Activated CD4-positive, alpha-beta T cell treated with anti-CD3 and anti-CD28 coated beads for 36 hours (primary cell): ENCODE results near the gene CIDEC. TPM values are rescaled to one million over a fixed set of nuclear protein-coding genes. Genes with fewer than 3 reads are reported as not detected.

Experiments used
- ATAC-seq: fragments of 200-7000 bp; cut with Tn5 transposase; one replicate; pipeline ENCODE4 v1.10.0; 2021; ENCODE audit warnings: mild to moderate bottlenecking, moderate library complexity
- CTCF ChIA-PET: fragments of 350-600 bp; sonication (Branson Sonifier 250); formaldehyde crosslinking; loops from one replicate; lab custom pipeline; 2021; ENCODE audit warnings: antibody characterized with exemption; lab: Charles Lee
- POLR2A ChIA-PET: fragments of 350-600 bp; sonication (Branson Sonifier 250); formaldehyde crosslinking; loops from one replicate; lab custom pipeline; 2021; ENCODE audit warnings: antibody characterized with exemption, inconsistent platforms; lab: Charles Lee
- DNase-seq: peaks from one replicate; pipeline ENCODE4 v3.0.0-alpha.2; 2020
- H3K27ac Mint-ChIP-seq: one replicate; pipeline ENCODE4 v1.8.0; 2021; ENCODE audit warnings: mixed read lengths
- H3K27me3 Mint-ChIP-seq: one replicate; pipeline ENCODE4 v1.8.0; 2021; ENCODE audit warnings: mixed read lengths
- H3K36me3 Mint-ChIP-seq: one replicate; pipeline ENCODE4 v1.8.0; 2021; ENCODE audit warnings: low read depth, mixed read lengths
- H3K4me1 Mint-ChIP-seq: one replicate; pipeline ENCODE4 v1.8.0; 2021; ENCODE audit warnings: mixed read lengths
- H3K4me3 Mint-ChIP-seq: one replicate; pipeline ENCODE4 v1.8.0; 2021; ENCODE audit warnings: mild to moderate bottlenecking, moderate library complexity, mixed read lengths
- H3K9me3 Mint-ChIP-seq: one replicate; pipeline ENCODE4 v1.8.0; 2021; ENCODE audit warnings: low read depth, mixed read lengths
- intact Hi-C, 2 experiments: fragments of 100-400 bp; cut with DNase I in 1 of 2; cut with micrococcal nuclease in 1 of 2; formaldehyde crosslinking; loops; one replicate each; pipeline versions ENCODE4 v1.14.2 to v1.15.1; 2022 to 2024; cut with DNase I, micrococcal nuclease
- total RNA-seq, 2 experiments: library from RNA; stranded (reverse); gene quantifications; one replicate each; pipeline ENCODE4 v1.2.3, GENCODE V29; 2021

Gene CIDEC
- total RNA-seq, 2 experiments from 2014 or later = not detected

DNA sequence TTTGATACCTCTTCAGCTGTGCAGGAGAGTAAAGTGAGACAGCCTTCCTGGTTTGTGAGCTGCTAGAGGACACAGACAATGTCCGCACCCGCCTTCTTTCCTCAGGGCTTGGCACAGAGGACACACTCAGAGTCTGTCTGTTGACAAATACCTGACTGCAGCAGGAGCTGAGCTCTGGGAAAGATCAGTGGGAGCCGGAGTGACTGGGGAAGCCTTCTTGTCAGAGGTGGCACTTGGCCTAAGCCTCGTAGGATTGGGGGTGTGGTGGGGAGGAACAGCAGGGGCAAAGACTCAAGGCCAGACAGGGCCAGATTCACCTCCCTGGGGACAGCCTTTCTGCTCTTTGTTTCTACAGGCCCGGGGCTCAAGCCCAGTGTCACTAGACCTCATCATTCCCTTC lies 33.5 kb upstream of the CIDEC start:
- intact Hi-C loops = no loop called here
- CTCF ChIA-PET = interaction anchor here (0.6 to 5.4 kb wide), 8 partner anchors 10 to 120 kb away, joined by 3 to 32 read pairs (median 3); partner anchors contain the start of genes ARPC4 and CRELD1
- DNase-seq = no peak
- no peak for ATAC-seq
- POLR2A ChIA-PET = interaction anchor here (0.7 to 1.5 kb wide), 2 partner anchors 18 to 33 kb away, joined by 3 read pairs; no protein-coding TSS in a partner anchor
- Mint-ChIP-seq H3K27me3 (peaks cover 5% of the 10 kb centered on the region), H3K4me3 (no peak overlapping the region), H3K36me3 (no peaks in the 10 kb centered on the region), H3K4me1 (peaks cover 30% of the 10 kb centered on the region), H3K27ac (no peak overlapping the region), H3K9me3 (no peaks in the 10 kb centered on the region)

DNA sequence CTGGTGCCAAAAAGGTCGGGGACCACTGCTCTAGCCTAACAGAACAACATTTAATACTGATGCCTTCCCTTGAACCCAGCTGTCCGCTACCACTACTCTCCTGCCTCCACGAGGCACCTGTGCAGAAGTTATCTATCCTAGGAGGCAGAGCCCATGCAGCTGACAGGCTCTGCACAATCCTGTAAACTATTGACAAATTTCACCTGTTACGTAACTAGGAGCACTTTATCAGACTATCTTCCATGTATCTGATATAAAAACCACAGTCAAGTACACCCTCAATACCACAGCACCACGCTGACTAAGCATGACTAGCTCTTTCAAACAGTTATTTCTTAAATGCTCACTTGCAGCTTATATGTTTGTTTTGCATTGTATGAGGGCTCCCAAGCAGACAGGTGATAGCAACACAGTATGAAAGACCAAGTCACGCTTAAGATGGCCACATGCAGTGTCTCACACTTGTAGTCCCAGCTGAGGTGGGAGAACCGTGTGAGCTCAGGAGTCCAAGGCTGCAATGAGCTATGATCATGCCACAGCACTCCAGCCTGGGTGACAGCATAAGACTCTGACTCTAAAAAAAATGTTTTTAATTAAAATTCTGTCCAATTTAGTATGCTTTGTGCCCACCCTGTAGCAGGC lies 32.4 kb upstream of the CIDEC start:
- peak; percentile 10 for ATAC-seq
- intact Hi-C loops = no loop called here
- Mint-ChIP-seq H3K4me3 (no peak overlapping the region), H3K4me1 (peaks cover 30% of the 10 kb centered on the region), H3K27ac (peak overlapping the region; percentile 14), H3K9me3 (no peaks in the 10 kb centered on the region), H3K36me3 (no peaks in the 10 kb centered on the region), H3K27me3 (peaks cover 5% of the 10 kb centered on the region)
- CTCF ChIA-PET = interaction anchor here (1.0 to 5.4 kb wide), 6 partner anchors 11 to 119 kb away, joined by 3 to 32 read pairs (median 5); partner anchors contain the start of genes ARPC4 and CRELD1
- peak; percentile 42 for DNase-seq
- POLR2A ChIA-PET = interaction anchor here (1.0 to 1.5 kb wide), 3 partner anchors 19 to 37 kb away, joined by 3 to 4 read pairs (median 4); partner anchors contain the start of gene JAGN1

DNA sequence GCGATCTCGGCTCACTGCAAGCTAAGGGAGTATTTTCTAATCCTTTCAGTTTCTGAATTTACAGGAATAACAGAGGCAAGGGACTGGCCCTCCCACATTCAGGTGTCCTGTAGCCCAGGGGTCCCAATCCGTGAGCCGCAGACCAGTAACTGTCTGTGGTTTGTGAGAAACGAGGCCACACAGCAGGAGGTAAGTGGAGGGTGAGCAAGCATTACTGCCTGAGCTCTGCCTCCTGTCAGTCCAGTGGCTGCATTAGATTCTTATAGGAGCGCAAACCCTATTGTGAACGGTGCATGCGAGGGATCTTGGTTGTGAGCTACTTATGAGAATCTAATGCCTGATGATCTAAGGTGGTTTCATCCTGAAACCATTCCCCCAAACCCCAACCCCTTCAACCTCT lies 31.8 kb upstream of the CIDEC start:
- intact Hi-C loops = no loop called here
- CTCF ChIA-PET = interaction anchor here (1.1 to 5.4 kb wide), 3 partner anchors 10 to 20 kb away, joined by 3 to 32 read pairs (median 5); partner anchors contain the start of gene CRELD1
- Mint-ChIP-seq H3K27me3 (peaks cover 5% of the 10 kb centered on the region), H3K36me3 (no peaks in the 10 kb centered on the region), H3K4me1 (peaks cover 29% of the 10 kb centered on the region), H3K4me3 (no peak overlapping the region), H3K27ac (no peak overlapping the region), H3K9me3 (no peaks in the 10 kb centered on the region)
- POLR2A ChIA-PET = interaction anchor here (1.0 to 1.2 kb wide), 2 partner anchors 21 to 37 kb away, joined by 4 read pairs; partner anchors contain the start of gene JAGN1
- DNase-seq (no peak), ATAC-seq (no peak)

DNA sequence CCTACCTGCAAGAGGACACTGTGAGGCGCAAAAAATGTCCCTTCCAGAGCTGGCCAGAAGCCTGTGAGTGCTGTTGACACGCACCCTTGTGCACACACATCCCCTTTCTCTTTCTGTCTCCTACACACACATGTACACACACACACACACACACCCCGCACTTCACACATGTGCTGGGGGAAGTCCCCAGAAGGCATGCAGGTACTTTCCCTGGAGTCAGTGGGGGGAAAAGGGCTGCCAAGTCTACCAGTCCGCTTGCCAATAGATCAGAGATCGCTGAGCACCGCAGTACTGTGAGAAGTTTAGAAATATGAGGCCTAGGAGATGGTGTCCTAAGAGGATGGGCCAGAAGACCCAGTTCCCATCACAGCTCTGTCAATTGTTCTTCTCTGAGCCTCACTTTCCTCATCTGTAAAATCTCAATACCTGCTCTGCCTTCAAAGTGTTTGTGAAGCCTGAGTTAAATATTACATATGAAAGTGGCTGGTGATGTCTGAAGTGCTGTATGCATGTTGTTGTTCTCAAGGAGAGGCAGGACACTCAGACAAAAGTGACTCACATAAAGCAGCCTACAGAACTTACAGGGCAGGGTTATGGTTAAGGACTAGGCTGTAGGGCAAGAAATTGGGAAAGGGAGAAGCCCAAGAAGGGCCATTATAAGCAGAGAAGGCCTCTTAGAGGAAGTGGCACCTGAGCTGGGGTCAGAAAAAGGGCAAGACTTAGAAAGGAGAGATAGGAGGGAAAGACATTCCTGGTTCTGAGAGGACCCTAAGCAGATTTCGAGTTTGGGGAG lies 29.4 kb upstream of the CIDEC start:
- Mint-ChIP-seq H3K27me3 (peaks cover 3% of the 10 kb centered on the region), H3K27ac (peak overlapping the region; percentile 7), H3K4me3 (no peak overlapping the region), H3K4me1 (peaks cover 17% of the 10 kb centered on the region), H3K36me3 (no peaks in the 10 kb centered on the region), H3K9me3 (no peaks in the 10 kb centered on the region)
- DNase-seq (peak; percentile 50), ATAC-seq (peak; percentile 78)
- intact Hi-C loops = no loop called here
- POLR2A ChIA-PET = no interaction called here
- CTCF ChIA-PET = no interaction called here

DNA sequence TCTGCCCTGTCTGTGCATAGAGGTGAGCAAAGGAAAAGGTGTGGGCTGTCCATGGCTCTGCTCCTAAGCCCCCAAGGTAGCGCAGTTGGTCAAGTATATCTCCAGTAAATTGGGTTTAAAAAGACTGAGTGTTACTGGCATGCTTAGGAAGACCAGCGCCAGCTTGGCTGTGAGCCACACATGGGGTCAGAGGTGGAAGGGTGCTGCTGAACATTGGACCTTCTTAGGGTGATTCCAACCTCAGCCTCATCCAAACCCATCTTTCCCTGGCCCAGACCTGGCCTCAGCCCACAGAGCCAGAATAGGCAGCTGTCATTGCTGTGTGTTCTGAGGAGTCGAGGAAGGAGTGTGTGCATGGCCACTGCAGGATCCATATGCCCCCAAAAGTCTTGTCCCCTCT lies 28.2 kb upstream of the CIDEC start:
- Mint-ChIP-seq H3K27ac (no peak overlapping the region), H3K4me3 (no peak overlapping the region), H3K36me3 (no peaks in the 10 kb centered on the region), H3K4me1 (peaks cover 25% of the 10 kb centered on the region), H3K9me3 (no peaks in the 10 kb centered on the region), H3K27me3 (peaks cover 3% of the 10 kb centered on the region)
- intact Hi-C loops = no loop called here
- ChIA-PET CTCF (interaction anchor here (1.5 to 1.8 kb wide), 2 partner anchors 13 to 24 kb away, joined by 3 to 4 read pairs; no protein-coding TSS in a partner anchor), POLR2A (no interaction called here)
- ATAC-seq (no peak), DNase-seq (no peak)

DNA sequence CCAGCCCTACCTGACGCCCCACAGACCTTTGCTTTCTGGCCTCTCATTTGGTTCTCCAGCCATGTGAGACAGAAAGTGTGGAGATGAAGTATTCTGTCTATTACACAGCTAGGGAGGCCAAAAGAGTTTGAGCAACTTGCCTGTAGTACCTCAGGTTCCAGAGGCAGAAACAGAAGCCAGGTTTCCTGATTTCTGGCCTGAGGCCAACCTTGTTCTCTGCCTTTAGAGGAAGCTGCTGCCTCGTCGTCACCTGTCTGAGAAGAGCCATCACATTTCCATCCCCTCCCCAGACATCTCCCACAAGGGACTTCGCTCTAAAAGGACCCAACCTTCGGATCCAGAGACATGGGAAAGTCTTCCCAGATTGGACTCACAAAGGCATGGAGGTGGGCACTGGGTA lies 26.4 kb upstream of the CIDEC start:
- ChIA-PET CTCF (interaction anchor here (1.0 kb wide), 1 partner anchor 15 kb away, joined by 3 read pairs; no protein-coding TSS in a partner anchor), POLR2A (no interaction called here)
- Mint-ChIP-seq H3K4me1 (peaks cover 36% of the 10 kb centered on the region), H3K4me3 (no peak overlapping the region), H3K36me3 (no peaks in the 10 kb centered on the region), H3K27ac (no peak overlapping the region), H3K27me3 (no peaks in the 10 kb centered on the region), H3K9me3 (no peaks in the 10 kb centered on the region)
- intact Hi-C loops = no loop called here
- no peak for DNase-seq
- ATAC-seq = no peak

DNA sequence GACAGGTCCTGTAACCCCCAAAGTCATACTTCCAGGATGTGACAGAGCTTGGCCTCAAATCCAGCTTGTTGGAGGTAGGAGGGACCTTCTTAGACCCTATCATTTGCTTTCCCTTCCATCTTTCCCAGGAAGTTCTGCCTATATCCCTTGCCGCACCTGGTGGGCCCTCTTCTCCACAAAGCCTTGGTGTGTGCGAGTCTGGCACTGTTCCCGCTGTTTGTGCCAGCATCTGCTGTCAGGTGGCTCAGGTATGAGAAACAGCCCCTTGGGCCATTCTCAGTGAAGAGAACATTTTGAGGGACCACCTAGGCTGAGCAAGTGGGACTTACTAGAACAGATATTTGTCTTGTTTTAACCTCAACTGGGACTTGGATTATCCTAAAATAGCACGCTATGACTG lies 23.9 kb upstream of the CIDEC start:
- intact Hi-C loops = no loop called here
- Mint-ChIP-seq H3K27ac (no peak overlapping the region), H3K4me3 (no peak overlapping the region), H3K27me3 (no peaks in the 10 kb centered on the region), H3K4me1 (peaks cover 34% of the 10 kb centered on the region), H3K9me3 (no peaks in the 10 kb centered on the region), H3K36me3 (no peaks in the 10 kb centered on the region)
- ATAC-seq (no peak), DNase-seq (no peak)
- CTCF ChIA-PET = interaction anchor here (1.1 to 1.7 kb wide), 2 partner anchors 10 to 13 kb away, joined by 3 to 5 read pairs; partner anchors contain the start of gene JAGN1
- POLR2A ChIA-PET = no interaction called here

DNA sequence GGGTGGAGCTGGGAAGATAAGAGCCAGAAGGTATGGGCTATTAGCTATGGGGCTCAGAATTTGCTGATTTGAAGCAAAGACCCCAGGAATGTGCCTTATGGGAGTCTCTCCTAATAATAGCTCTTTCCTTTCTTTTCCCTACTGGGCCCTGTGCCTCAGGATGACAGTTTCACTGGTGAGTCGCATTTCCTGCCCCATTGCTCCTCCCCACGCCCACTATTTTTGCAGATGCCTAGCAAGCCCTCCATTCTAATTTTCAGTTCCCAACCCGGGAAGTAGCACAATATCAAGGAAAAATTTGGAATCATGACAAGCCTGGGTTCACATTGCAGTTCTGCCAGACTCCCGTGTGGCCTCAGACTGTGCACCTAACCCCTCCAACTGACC lies 23.2 kb upstream of the CIDEC start:
- ChIA-PET CTCF (interaction anchor here (1.1 kb wide), 1 partner anchor 10 kb away, joined by 3 read pairs; no protein-coding TSS in a partner anchor), POLR2A (interaction anchor here (1.2 kb wide), 1 partner anchor 13 kb away, joined by 4 read pairs; the partner anchor contains the start of gene JAGN1)
- Mint-ChIP-seq H3K27ac (peak overlapping the region; percentile 75), H3K4me3 (peak overlapping the region; percentile 30), H3K4me1 (peaks cover 40% of the 10 kb centered on the region), H3K36me3 (no peaks in the 10 kb centered on the region), H3K9me3 (no peaks in the 10 kb centered on the region), H3K27me3 (no peaks in the 10 kb centered on the region)
- DNase-seq (peak; percentile 54), ATAC-seq (peak; percentile 23)
- intact Hi-C loops = no loop called here

DNA sequence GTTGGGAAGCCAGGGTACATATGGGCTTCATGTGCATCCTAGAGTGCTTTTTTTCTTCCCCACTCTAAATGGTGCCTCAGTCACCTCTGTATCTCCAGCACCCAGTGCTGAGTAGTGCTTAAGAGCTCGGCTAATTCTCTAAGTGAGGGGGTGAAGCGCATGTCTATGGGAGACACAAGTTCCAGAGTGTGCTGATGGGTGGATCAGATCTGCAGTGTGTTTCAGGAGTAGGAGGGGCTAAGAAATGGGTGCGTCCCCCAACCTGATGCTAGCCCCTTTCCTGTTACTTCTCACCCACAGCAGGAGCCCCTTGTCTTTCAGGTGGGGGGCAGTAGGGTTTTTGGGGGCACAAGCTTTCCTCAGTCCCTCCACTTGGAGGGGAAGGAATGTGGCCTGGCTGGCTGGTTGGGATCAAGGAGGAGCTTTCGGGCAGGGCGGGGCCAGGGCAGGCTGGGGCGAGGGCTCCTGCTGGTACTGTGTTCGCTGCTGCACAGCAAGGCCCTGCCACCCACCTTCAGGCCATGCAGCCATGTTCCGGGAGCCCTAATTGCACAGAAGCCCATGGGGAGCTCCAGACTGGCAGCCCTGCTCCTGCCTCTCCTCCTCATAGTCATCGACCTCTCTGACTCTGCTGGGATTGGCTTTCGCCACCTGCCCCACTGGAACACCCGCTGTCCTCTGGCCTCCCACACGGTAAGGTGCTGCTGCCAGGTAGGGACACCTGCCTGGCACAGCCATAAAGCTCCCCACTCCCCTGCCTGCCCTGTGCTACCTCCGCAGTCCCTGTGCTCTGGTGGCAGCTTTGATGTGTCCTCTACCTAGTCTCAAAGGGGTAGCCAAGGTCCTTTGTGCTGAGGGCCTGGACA lies 22.6 kb upstream of the CIDEC start, which contains the start of gene IL17RE:
Gene IL17RE, plus strand, starts transcription at position 477 of the 866 bp plus-strand sequence. Its CDS starts 85 bp downstream, at position 562.
- DNase-seq (peak; percentile 31), ATAC-seq (peak; percentile 67)
- H3K27me3 Mint-ChIP-seq = no peaks in the 10 kb centered on the region
- no peaks in the 10 kb centered on the region for H3K9me3 Mint-ChIP-seq
- POLR2A ChIA-PET = interaction anchor here (1.2 kb wide), 1 partner anchor 12 kb away, joined by 4 read pairs; the partner anchor contains the start of gene JAGN1
- H3K27ac Mint-ChIP-seq = peak within 1 kb of the TSS; percentile 75
- peaks cover 43% of the 10 kb centered on the region for H3K4me1 Mint-ChIP-seq
- no peaks in the 10 kb centered on the region for H3K36me3 Mint-ChIP-seq
- intact Hi-C loops = no loop called here
- CTCF ChIA-PET = interaction anchor here (0.6 to 1.5 kb wide), 6 partner anchors 10 to 361 kb away, joined by 3 to 5 read pairs (median 3); partner anchors contain the start of gene JAGN1
- H3K4me3 Mint-ChIP-seq = peak within 1 kb of the TSS; percentile 30

DNA sequence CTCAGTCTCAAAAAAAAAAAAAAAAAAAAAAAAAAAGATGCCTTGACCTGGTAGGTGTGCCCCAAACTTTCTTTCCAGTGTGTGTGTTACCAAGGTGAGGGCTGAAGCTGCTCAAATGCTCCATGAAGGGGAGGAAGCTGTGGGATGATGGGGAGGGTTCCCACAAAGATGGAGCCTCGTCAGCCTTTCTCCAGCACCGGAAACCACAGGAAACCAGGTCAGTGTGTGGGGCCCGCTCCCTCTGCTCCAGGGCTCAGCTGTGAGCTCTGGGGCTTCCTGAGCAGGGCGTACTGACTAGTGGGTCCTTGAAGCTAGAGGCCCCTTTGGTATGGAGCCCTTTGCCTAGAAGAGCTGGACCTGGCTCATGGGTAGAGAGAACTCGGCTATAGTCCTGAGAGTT lies 21.9 kb upstream of the CIDEC start:
- ChIA-PET POLR2A (interaction anchor here (1.2 kb wide), 1 partner anchor 11 kb away, joined by 4 read pairs; the partner anchor contains the start of gene JAGN1), CTCF (interaction anchor here (0.6 to 1.5 kb wide), 5 partner anchors 10 to 362 kb away, joined by 3 to 5 read pairs (median 3); partner anchors contain the start of gene JAGN1)
- DNase-seq (peak; percentile 55), ATAC-seq (peak; percentile 64)
- Mint-ChIP-seq H3K4me1 (peaks cover 44% of the 10 kb centered on the region), H3K9me3 (no peaks in the 10 kb centered on the region), H3K27ac (peak overlapping the region; percentile 30), H3K27me3 (no peaks in the 10 kb centered on the region), H3K4me3 (peak overlapping the region; percentile 27), H3K36me3 (peaks cover 2% of the 10 kb centered on the region)
- intact Hi-C loops = no loop called here
